ENCODE measurements around the gene RILP.

The RILP gene

DNA sequence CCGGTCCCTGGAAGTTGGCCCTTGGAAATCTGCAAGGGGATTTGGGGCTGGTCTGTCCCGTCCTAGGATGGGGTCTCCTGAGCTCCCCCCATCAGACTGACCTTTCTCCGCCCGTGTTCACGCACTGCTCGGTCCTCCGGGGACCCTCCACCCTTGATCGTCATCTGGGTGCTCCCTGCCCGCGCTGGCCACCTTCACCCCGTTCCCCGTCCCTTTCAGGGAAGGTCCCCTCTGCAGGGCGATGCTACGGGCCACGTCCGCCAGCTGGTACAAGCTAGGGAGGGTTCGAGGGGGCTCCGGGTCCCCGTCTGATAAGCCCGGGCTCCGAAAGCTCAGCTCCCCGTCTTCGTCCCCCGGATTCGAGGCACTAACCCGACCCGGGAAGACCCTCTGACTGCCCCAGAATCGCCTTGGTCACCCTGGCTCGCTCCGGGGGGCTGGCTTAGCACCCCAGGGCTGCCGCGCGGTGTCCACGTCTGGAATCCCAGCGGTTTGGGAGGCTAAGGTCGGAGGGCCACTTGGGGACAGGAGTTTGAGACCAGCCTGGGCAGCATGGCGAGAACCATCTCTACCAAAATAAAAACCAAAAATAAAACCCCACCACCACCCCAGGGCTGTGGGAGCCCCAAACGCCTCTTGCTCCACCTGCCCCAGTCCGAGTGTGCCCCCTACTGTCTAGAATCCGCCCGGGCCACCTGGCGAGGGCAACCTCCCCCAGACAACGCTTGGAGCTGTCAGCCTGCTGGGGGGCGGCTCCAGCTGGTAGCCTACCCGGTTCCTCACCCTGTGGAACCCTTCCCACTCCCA lies 20.0 kb downstream of the RILP start:
- peak; percentile 72 to 78 for DNase-seq (ENCODE audit: low read depth in 2 of 2)

DNA sequence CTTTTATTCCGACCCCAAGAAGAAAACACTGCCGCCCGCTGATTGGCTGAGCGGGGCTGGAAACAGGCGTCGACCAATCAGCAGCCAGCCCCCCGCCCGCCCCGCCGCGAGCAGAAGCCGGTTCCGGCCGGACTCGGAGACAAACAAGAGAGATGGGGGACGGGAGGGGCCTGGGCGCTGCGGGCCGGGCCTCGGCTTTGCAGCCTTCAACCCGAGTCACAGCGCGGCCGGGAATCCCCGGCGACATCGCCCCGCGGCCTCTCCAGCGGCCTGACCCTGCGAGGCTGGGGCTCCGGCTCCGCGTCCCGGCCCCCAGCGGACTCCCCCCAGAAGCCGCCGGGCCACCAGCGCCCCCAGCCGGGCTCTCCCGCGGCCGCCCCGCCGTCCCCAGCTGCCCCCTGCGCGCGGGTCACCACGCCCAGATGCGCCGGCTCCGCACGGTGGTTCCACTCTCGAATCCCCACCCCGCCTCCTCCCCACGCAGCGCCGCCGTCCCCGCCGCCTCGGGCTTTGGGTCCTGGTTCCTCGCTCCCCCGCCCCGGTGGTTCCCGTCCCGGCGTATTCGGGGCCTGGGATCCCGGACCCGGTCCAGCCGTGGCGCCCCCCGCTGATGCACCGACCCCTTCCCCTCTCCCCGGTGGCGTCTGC lies 20.7 kb downstream of the RILP start:
- peak; percentile 84 to 86 for DNase-seq (ENCODE audit: low read depth in 2 of 2)

DNA sequence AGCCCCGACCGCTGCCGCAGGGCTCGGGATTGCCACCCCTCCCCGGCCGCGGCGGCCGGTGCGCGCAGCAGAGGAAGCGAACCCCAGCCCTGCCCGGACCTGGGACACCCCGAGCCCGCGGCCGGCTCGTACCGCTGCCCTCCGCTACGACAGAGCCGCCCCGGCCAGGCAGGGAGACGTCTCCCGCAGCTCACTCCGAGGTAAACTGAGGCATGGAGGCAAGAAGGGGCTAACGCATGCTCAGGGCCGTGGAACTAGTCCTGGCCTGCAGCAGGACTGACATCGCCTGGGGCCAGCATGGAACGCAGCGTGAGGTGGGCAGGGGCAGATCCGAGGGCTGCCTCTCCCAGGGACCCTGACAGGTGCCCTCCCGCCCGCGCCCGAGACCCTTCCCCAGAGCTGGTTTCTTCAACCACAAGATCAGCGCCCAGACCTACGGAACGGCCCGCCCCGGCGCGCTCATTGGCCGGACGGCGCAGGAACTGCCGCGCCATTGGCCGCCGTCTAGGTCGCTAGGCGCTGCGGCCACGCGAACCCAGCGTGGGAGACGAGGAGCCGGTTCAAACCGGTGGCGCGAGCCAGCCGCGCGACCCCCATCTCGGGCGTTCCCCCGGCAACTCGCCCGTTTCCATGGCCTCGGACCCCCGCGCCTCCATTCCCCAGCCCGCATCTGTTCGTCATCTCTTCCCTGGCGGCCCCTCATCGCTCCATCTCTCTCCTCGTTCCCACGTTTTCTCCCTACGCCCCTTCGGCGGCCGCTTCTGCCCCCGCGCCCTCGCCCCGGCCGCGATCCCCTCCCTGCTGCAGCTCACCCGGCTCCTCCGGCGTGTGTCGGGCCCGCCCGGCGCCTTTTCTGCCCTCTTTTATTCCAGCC lies 21.4 kb downstream of the RILP start, which contains the start of gene SLC43A2:
Gene SLC43A2, minus strand, starts transcription at position 853 of the 874 bp plus-strand sequence. CDS start 960 bp downstream, outside the sequence.
- DNase-seq (ENCODE audit: low read depth in 2 of 2): peak; percentile 71 to 74

DNA sequence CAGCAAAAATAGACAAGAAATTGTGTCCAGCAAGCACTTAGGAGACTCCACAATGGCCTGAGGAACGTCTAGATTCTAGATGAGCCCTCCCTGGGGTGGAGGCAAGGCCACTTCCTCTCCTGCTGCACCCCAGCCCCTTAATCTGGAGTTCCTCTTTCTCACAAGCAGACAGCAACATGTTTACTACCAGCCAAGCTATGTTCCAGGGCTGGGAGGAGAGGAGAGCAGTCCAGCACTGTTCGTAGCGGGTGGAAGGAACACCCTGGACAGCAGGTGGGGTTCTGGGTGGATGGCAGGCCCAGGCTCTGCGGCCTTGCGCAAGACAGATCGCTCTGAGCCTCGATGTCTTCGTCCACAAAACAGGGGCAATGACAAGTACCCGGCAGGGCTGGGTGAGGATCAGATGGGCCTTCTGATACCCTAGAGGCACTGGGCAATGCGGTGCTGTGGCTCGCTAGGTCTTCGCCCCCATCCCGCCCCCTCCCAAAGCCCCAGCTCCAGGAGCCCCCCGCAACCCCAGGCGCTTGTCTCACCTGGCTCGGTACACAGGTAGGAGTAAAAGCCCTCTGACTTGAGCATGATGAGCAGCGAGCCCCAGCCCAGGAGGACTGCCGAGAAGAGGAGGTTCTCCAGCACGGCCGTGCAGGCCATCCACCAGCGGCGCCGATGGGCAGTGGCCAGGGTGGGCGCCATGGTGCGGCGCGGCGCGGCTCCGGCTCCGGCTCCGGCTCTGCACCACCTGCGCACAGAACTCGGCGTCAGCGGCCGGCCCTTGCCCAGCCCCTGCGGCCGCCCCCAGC lies 22.3 kb downstream of the RILP start:
- no peak for DNase-seq (ENCODE audit: low read depth in 2 of 2)

DNA sequence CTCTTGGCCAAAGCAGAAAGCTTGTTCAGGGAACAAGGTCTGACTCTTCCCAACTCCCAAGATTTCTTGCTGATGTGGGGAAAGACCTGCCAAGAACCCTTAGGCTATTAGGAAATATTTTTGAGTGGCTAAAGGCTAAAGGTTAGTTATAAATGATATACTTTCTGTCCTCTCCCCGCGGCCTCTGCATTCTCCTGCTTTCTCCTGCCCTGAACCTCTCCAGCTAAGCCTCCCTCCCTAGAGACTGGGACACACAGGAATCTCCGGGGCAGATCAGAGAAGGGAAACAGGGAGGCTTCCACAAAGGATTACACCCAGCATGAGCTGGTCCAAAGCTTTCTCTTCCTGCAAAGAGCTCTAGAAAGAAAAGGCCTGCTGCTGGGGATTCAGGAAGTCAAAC lies 23.3 kb downstream of the RILP start:
- no peak for DNase-seq (ENCODE audit: low read depth in 2 of 2)

DNA sequence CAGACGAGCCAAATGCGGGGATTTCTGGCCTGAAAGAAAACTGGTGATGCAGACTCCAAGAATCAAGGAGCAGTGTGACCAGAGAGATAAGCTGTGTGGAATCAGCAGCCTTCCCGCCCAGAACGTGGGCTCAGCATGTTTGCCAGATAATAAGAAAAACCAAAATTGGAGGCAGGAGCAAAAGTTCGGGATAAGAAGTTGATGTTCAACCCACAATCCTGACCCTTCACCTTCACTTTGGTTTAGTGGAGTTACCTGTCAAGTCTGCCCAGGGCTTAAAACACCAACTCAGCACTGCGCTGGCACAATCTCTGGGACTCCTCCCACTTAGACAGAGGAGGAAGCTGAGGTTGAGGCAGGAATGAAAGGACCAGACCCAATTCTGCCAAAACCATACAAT lies 24.1 kb downstream of the RILP start:
- no peak for DNase-seq (ENCODE audit: low read depth in 2 of 2)

DNA sequence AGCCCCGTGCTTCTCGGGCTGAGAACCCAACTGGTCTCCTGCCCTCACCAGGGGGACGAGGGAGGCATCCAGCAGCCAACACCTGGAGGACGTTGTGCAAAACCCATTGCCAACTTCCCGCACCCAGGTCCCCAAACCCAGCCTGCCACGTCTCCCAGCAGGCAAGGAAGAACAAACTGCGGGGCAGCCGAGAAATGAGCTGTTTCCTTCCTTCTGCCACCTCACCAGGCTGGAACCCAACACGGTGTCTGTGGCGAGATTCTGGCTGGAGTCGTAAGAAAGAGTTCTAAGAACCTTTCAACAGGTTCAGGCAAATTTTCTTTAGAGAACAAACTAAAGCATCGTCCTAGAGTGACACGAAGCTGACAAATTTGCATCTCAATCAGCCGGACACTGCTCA lies 24.6 kb downstream of the RILP start:
- DNase-seq (ENCODE audit: low read depth in 2 of 2): no peak

DNA sequence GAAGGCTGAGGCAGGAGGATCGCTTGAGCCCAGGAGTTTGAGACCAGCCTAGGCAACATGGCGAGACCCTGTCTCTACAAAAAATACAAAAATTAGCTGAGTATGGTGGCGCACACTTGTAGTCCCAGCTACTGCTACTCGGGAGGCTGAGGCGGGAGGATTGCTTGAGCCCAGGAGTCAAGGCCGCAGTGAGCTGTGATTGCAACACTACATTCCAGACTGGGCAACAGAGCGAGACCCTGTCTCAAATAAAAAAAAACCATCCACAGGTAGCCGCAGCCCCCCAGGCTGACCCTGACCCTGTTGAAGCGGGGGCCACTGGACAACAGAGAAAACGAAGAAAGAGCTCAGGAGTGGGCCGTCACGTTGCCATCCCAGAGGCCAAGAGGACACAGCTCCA lies 25.0 kb downstream of the RILP start:
- DNase-seq (ENCODE audit: low read depth in 2 of 2): no peak

DNA sequence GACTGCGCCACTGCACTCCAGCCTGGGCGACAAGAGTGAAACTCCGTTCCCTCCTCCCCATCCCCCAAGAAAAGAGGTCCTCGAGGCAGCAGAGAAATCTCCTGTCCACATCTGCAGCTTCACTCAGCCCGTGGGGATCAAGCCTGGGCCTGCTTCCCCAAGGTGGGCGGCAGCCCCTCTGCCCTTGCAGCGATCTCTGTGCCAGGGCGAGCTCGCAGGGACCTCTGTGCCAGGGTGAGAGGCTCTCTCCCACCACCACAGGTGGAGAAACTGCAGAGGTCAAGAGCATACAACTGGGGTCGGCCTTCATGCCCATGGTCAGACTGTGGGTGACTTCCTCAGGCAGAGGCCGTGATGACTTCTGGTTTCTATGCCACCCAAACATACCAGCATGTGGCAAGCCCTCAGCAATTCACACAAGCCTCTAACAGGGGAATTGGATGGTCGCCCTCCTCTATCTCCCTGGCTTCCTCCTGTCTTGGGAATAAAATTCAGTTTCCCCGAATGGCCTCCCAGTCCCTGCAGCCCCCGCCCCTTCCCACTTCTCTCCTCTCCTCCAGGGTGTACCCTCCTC lies 26.5 kb downstream of the RILP start:
- DNase-seq (ENCODE audit: low read depth in 2 of 2): no peak

DNA sequence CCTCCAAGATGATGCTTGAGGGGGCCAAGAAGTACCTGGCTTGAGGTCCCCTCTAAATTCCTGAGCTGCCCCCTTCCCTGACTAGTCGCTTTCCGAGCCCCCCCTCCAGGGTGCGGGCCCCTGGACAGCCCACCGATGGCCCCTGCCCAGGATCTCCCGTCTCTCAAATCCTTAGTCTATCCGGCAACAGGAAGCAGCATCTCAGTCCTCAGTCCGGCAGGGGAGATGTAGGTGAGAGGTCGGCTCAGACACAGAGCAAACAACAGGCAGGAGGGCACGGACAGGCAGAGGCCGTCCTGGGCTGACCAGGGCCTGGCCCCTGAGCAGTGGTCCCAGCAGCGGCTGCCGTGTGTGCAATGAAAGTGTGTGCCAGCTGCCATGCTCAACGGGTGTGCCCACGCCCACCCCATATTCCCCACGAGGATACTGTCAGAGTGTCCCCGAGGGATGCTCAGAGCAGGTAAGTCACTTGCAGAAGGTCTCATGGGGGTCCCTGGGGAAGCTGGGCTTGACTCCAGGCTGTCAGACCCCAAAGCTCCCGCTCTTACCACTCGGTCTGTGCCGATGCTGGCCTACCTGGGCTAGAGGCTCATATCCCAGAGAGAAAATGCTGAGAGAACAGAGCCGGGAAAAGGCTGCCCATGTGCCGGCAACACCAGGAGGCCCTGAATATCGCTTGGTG lies 28.3 kb downstream of the RILP start:
- no peak for DNase-seq (ENCODE audit: low read depth in 2 of 2)

DNA sequence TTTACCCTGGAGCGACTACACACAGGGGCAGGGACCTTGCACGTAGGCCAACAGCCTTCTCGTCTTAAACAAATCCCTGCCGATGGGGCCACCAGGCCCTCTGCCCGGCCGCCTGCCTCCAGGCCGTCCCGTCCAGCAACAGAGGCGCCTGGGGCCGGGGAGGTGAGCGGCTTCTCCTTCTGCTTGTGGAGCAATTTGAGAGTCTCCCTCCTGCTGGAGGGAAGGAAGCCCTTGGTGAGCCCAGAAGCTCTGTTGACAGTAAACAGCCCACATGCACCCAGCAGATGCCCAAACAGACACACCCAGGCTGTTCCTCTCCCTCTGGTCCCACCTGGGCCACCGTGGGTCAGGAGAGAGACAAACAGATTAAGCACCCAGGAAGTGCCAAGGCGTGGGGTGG lies 29.2 kb downstream of the RILP start:
- no peak for DNase-seq (ENCODE audit: low read depth in 2 of 2)

DNA sequence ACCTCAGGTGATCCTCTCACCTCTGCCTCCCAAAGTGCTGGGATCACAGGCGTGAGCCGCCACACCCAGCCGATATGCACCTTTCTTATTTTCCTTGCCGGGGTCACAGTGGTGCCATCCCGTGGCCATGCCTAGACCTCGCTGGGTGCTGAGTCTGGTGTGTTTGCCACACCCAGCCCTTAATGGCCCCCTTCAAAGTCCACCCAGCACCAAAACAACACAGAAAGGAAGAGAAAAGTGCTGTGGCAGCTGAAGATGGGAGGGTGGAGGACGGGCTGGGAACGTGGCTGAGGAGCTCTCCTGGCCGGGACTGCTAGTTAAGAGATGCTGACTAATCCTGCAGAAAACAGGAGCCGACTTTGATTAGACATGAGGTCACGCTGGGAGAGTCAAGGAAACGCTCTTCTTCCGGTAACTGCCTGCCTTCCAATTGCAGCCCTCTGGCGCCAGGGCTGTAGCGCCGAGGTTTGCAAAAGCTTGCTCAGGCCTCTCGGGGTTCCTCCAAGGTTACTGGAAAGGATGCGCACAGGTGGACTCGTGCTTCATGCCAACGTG lies 32.0 kb downstream of the RILP start:
- DNase-seq (ENCODE audit: low read depth in 2 of 2): no peak

DNA sequence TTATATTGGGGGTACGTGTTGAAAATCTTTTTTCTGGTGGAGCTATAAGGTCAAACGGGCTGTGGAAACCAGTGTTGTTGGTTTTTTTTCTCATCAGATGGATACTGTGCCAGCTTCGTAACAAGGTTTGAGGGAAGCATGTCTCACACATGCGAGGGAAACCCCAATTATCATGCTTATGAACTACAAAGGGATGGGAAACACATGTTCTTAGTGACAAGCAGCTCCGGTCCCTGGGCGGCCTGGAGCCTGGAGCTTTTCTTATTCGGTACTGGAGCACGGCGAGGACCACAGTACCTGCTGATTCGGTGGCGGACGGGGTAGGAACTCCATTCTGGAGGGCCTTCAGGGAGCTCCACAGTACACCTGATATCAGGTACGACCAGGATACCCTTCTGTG lies 33.6 kb downstream of the RILP start:
- no peak for DNase-seq (ENCODE audit: low read depth in 2 of 2)

DNA sequence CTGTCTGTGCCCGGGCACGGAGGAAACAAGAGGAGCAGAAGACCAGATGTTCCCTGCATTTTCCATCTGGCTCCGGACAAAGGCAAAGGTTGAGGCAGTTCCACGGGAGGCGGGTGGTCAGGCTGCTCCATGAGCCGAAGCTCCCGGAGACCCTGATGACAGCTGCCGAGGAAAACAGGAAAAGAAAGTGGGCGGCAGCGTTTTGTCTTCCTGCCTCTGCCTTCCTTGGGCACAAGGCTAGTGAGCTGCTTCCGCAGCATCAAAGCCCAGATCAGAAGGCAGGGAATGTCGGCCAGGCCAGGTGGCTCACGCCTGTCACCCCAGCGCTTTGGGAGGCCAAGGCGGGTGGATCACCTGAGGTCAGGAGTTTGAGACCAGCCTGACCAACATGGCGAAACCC lies 37.3 kb downstream of the RILP start:
- no peak for DNase-seq (ENCODE audit: low read depth in 2 of 2)

DNA sequence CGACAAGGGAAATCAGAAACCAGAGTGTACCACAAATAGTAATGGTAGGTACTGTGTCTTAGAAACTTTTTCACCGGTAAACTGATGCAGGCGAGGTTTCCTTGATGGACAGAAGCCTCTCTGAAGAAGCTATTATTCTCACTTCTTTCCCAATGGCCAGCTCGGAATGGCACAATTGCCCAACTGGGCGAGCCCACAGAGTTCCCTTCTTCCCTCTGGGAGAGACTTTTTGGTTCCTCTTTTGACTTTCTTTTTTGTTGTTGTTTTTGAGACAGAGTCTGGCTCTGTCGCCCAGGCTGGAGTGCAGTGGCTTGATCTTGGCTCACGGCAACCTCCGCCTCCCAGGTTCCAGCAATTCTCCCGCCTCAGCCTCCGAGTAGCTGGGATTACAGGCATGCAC lies 38.0 kb downstream of the RILP start:
- no peak for DNase-seq (ENCODE audit: low read depth in 2 of 2)

DNA sequence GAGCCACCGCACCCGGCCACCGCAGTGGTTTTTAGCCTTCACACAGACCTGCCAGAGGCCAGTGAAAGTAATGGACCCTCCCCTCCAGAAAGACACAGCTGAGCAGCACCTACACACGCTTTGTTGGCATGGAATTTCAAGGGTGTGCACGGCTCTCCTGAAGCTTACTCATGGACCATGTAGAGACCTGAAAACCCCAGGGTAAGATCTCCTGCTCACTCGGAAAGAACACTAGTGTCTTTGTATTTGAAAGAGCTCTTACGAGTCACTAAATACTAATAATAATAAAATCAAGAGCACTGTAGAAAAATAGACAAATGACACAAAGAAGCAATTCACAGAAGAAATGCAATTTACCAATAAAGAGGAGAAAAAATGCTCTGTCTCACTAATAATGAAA lies 41.0 kb downstream of the RILP start:
- DNase-seq (ENCODE audit: low read depth in 2 of 2): no peak

DNA sequence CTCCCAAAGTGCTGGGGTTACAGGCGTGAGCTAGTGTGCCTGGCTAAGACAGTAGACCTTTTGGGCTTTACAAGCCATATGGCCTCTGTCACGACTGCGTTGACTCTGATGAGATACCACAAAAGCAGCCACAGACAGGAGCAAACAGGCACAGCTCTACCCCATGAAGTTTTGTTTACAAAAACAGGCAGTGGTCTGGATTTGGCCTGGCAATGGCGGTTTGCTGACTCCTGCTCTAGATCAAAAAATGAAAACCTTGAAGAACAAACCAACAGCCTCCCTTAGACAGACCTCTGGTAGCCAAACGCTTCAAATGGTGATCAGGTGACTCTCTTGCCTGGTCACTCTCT lies 41.7 kb downstream of the RILP start:
- DNase-seq (ENCODE audit: low read depth in 2 of 2): no peak

DNA sequence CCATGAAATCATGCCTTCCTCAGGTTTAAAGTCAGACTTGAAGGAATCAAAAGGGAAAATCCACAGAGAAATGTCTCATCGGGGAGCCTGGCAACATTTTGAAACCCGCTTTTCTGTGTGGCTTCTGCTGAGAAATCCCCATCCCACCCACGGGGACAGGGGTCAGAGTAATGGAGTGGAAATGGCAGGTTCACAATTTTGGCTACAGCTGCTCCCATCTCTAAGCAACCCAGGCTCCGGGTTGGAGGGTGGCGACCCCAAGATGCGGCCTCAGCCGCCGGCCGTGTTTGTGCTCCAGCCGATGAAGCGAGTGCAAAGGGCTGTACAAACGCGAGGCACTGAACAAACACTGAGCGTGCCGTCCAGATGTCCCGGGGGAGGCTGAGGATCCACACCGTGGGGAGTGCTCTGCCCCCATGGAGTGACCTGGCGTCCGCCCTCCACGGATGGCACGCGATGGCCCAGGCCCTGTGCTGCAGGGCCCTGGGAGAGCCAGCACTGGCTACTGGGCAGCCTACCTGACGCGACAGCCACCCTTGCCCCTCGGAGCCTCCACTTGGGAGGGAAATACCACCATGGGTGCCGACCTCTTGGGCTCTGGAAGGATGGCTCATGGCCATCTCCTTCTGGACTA lies 43.2 kb downstream of the RILP start:
- peak in 1 of 2 donors; percentile 30 for DNase-seq (ENCODE audit: low read depth in 2 of 2)

DNA sequence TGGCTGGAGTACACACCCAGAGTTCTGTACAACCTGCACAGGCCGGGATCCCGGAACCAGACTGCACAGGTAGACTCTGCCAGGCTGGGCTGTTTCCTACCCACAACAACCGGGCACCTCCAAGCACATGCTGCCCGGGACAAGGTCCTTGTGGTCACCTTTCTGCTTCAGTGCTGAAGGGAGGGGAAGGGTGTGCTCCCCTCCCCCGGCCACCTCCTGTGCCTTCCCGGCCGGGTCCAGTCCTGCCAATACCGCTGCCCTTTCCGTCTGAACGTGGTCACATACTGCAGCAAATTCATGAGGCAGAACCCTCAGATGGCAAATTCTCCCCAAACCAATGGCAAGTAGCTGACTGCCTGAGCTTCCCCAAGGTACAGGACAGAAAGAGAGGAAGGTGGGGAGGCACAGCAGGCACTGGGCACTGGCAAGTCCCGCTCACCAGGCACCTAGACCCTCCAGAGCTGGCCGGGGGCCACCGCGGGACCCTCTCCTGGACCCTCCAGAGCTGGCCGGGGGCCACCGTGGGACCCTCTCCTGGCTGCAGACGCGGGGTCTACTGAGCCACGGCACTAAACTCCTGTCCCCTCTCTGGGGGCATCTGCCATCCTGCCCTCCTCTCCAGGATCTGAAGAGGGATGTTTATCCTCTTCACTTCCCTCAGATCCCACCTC lies 43.9 kb downstream of the RILP start:
- no peak for DNase-seq (ENCODE audit: low read depth in 2 of 2)

Data from stimulated activated CD8-positive, alpha-beta memory T cell treated with anti-CD3 and anti-CD28 coated beads, Interleukin-15, amount 100 ng/mL, for 48 hours (primary cell).